IPS DF 6.9 (cell line): ENCODE measurements around the gene PPFIA2.

Experiments
- DNase-seq: peaks from one replicate; pipeline ENCODE4 v3.0.0-alpha.2; 2013; ENCODE audit warnings: low read depth, low spot score
- H3K27ac ChIP-seq: one replicate; pipeline ENCODE4 v1.5.1; 2013; ENCODE audit warnings: low read length, control low read depth
- H3K27me3 ChIP-seq: 2 replicates; pipeline ENCODE4 v1.6.1; 2013; ENCODE audit warnings: mild to moderate bottlenecking, low read length; ENCODE audit not compliant: control insufficient read depth, insufficient read depth
- H3K36me3 ChIP-seq: 2 replicates; pipeline ENCODE4 v1.6.1; 2013; ENCODE audit warnings: low read length; ENCODE audit not compliant: control insufficient read depth, insufficient read depth
- H3K4me1 ChIP-seq: 2 replicates; pipeline ENCODE4 v1.6.1; 2013; ENCODE audit warnings: low read length; ENCODE audit not compliant: control insufficient read depth, insufficient read depth
- H3K4me3 ChIP-seq: 2 replicates; pipeline ENCODE4 v1.5.1; 2013; ENCODE audit warnings: mild to moderate bottlenecking, low read length
- H3K9me3 ChIP-seq: 2 replicates; pipeline ENCODE4 v1.6.1; 2013; ENCODE audit warnings: low read length, inconsistent platforms; ENCODE audit not compliant: control insufficient read depth, insufficient read depth
- WGBS: extraction: QIAGEN DNeasy Blood & Tissue Kit; methylation state at CpG from one replicate; pipeline ENCODE4 v1.1.7; 2013; ENCODE audit warnings: mixed read lengths, missing lambda C conversion rate; ENCODE audit not compliant: insufficient read length, insufficient coverage; 5-methylcytosine and 5-hydroxymethylcytosine counted together

The PPFIA2 gene

DNA sequence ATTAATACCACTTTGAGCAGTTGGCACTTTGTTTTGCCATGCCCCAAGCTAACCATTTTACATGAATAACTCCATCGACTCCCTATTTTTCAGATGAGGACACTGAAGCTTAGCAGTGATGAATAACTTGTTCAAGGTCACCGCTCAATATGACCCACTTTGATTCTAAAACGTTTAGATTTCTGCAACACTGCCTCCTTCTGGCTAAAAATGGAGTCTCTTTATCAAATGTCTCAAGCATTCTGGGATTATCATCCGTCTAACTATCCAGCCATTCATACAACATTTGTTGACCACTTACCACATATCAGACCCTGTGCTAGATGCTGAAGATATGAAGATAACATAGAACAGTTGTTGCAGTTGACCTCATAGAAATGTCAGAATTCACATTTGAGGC is 298.0 kb downstream of the PPFIA2 start:
- Histone ChIP-seq H3K27ac (no peak overlapping the region), H3K9me3 (no peaks in the 10 kb centered on the region), H3K27me3 (no peaks in the 10 kb centered on the region), H3K4me1 (no peaks in the 10 kb centered on the region), H3K36me3 (no peaks in the 10 kb centered on the region), H3K4me3 (no peak overlapping the region)
- no CpG with 5 or more reads among the region's 4 CpGs for WGBS
- DNase-seq, result peak; percentile 18

- H3K4me1 ChIP-seq, result no peaks in the 10 kb centered on the region
Observed at GRCh38 chr12:81450920-81451739, 308.0 kb downstream of the PPFIA2 start.

GRCh38 chr12:81441629-81442028 is 317.5 kb downstream of the PPFIA2 start:
- H3K4me1 ChIP-seq, result no peaks in the 10 kb centered on the region
- no peaks in the 10 kb centered on the region for H3K36me3 ChIP-seq
- no peak for DNase-seq
- no peaks in the 10 kb centered on the region for H3K27me3 ChIP-seq
- no peak overlapping the region for H3K27ac ChIP-seq
- no CpG with 5 or more reads among the region's 6 CpGs for WGBS
- H3K4me3 ChIP-seq, result no peak overlapping the region
- no peaks in the 10 kb centered on the region for H3K9me3 ChIP-seq

More at GRCh38 chr12:81450920-81451739, 308.0 kb downstream of the PPFIA2 start:
- Histone ChIP-seq H3K4me3 (no peak overlapping the region), H3K9me3 (no peaks in the 10 kb centered on the region), H3K27me3 (no peaks in the 10 kb centered on the region), H3K27ac (no peak overlapping the region), H3K36me3 (no peaks in the 10 kb centered on the region)
- DNase-seq, result peak; percentile 77
- whole genome bisulfite sequencing, result no CpG with 5 or more reads among the region's 5 CpGs

DNA sequence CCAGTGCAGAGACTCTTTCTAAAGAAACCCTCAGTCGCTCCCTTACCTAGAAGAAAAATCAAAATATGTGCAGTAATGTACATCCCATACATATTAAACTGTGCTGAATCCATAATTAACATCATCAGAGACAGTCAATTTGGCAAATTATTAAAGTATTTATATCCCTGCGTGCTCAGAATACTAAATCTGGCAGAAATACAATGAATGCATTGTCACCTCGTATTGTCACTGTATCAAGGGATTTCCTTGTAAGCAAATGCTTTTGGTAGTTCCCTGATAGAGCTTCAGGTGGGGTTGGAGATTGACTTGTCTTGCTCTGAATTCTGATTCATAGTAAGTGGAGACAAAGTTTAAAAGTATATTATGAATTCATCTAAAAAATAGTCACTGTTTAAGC is 319.1 kb downstream of the PPFIA2 start:
- no peak overlapping the region for H3K27ac ChIP-seq
- no peaks in the 10 kb centered on the region for H3K36me3 ChIP-seq
- DNase-seq, result no peak
- no peaks in the 10 kb centered on the region for H3K27me3 ChIP-seq
- no peaks in the 10 kb centered on the region for H3K9me3 ChIP-seq
- no CpG with 5 or more reads among the region's 3 CpGs for WGBS
- no peak overlapping the region for H3K4me3 ChIP-seq
- no peaks in the 10 kb centered on the region for H3K4me1 ChIP-seq

DNA sequence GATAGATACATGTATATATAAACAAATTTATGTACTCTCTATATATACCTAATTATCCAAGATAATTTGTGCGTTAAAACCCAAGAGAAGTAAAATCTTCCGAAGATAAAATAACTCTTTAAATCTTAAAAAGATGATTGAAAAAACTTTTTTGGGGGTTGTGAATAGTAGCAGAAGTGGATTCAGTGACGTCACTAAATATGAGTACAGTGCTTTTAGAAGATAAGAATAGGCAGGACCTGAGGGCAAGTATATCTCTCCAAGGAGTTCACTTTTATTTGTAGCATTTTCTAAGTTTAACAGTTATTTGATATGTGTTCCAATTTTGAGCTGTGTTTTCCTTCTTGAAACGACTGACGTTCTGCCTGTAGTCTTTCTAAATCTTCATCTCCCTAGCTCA is 319.8 kb downstream of the PPFIA2 start:
- H3K27ac ChIP-seq, result no peak overlapping the region
- DNase-seq, result no peak
- H3K9me3 ChIP-seq, result no peaks in the 10 kb centered on the region
- no peaks in the 10 kb centered on the region for H3K4me1 ChIP-seq
- no CpG with 5 or more reads among the region's 5 CpGs for WGBS
- no peak overlapping the region for H3K4me3 ChIP-seq
- H3K27me3 ChIP-seq, result no peaks in the 10 kb centered on the region
- H3K36me3 ChIP-seq, result no peaks in the 10 kb centered on the region

DNA sequence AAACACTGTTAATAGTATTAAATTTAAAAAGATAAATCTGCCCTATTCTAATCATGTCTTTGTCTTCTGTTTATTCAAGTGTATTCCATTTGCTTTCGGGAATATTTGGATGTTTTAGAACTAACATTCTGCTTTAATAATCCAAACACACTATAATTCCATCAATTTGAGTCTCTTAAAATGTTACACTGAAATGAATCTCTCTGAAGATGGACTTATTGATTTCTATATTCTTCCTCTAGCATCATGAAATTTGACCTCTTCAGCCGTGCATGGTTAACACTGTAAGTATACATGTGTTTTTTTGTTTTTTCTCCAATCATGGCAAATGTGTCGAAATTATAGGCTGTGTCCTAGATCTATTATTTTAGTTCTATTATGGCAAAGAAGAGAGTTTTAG is 342.1 kb downstream of the PPFIA2 start:
- no peak for DNase-seq
- H3K27me3 ChIP-seq, result no peaks in the 10 kb centered on the region
- no peak overlapping the region for H3K27ac ChIP-seq
- no peaks in the 10 kb centered on the region for H3K4me1 ChIP-seq
- no peak overlapping the region for H3K4me3 ChIP-seq
- H3K9me3 ChIP-seq, result no peaks in the 10 kb centered on the region
- no peaks in the 10 kb centered on the region for H3K36me3 ChIP-seq
- WGBS, result no CpG with 5 or more reads among the region's 3 CpGs

- no peaks in the 10 kb centered on the region for H3K27me3 ChIP-seq
- no peak overlapping the region for H3K4me3 ChIP-seq
- H3K4me1 ChIP-seq, result no peaks in the 10 kb centered on the region
- no peaks in the 10 kb centered on the region for H3K9me3 ChIP-seq
- DNase-seq, result no peak
- no CpG with 5 or more reads among the region's 1 CpG for WGBS
- H3K27ac ChIP-seq, result no peak overlapping the region
- no peaks in the 10 kb centered on the region for H3K36me3 ChIP-seq
Observed at GRCh38 chr12:81416571-81416970, 342.6 kb downstream of the PPFIA2 start.

DNA sequence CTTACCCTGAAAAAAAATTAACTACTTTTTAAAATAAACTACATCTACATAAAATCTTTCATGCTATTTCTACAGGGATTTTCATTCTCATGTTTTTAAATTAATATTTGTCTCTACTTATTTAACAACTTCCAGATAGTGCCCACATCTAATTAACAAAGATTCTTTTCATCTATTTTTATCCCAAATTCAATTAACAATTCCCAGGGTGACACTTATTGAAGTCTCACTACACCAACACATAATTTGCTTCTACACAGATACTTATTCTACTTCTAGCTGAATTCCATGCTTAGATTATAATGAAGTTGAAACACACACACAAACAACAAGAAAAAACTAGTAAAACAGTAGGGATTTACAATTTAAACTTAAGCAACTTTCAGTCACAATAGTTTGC is 344.7 kb downstream of the PPFIA2 start:
- no peak overlapping the region for H3K27ac ChIP-seq
- H3K27me3 ChIP-seq, result no peaks in the 10 kb centered on the region
- no peaks in the 10 kb centered on the region for H3K9me3 ChIP-seq
- DNase-seq, result no peak
- H3K36me3 ChIP-seq, result no peaks in the 10 kb centered on the region
- H3K4me3 ChIP-seq, result no peak overlapping the region
- H3K4me1 ChIP-seq, result no peaks in the 10 kb centered on the region

- H3K27me3 ChIP-seq, result no peaks in the 10 kb centered on the region
- H3K4me3 ChIP-seq, result no peak overlapping the region
- WGBS, result no CpG with 5 or more reads among the region's 1 CpG
- no peak for DNase-seq
- H3K36me3 ChIP-seq, result no peaks in the 10 kb centered on the region
- H3K27ac ChIP-seq, result no peak overlapping the region
- H3K9me3 ChIP-seq, result no peaks in the 10 kb centered on the region
- no peaks in the 10 kb centered on the region for H3K4me1 ChIP-seq
Observed at GRCh38 chr12:81412940-81413339, 346.2 kb downstream of the PPFIA2 start.

DNA sequence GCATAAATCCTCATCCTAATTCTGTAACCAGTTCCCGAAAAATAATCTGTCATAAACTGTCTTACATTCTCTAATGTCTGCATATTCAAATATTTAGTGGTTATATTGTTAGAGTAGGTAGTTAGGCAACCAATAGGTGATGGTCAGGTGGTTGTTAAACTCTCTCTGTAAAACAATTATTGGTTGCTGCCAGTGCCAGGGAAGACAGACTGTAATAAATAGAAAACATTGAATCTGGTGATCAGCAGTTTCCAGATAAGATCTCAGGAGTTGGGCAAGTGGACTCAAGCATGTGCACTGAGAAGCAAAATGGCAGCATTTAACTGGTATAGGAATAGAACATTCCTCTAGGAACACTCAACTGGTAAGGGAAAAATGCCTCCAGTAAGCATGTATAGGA is 355.8 kb downstream of the PPFIA2 start:
- Histone ChIP-seq H3K27ac (no peak overlapping the region), H3K9me3 (no peaks in the 10 kb centered on the region), H3K36me3 (no peaks in the 10 kb centered on the region), H3K4me1 (no peaks in the 10 kb centered on the region), H3K4me3 (no peak overlapping the region), H3K27me3 (no peaks in the 10 kb centered on the region)
- DNase-seq, result no peak
- no CpG with 5 or more reads among the region's 1 CpG for WGBS

GRCh38 chr12:81401241-81401640 is 357.9 kb downstream of the PPFIA2 start:
- no peak overlapping the region for H3K4me3 ChIP-seq
- no CpG with 5 or more reads among the region's 2 CpGs for WGBS
- no peaks in the 10 kb centered on the region for H3K27me3 ChIP-seq
- no peaks in the 10 kb centered on the region for H3K4me1 ChIP-seq
- H3K36me3 ChIP-seq, result no peaks in the 10 kb centered on the region
- H3K27ac ChIP-seq, result no peak overlapping the region
- no peaks in the 10 kb centered on the region for H3K9me3 ChIP-seq
- no peak for DNase-seq
